Esophagus (tissue), 2 donors: ENCODE measurements around the gene GNGT1. TPM values are rescaled to one million over a fixed set of nuclear protein-coding genes. Genes with fewer than 3 reads are reported as not detected.
"Not testable (repeated sequence)": the region's sequence is repeated elsewhere in the genome, so short reads cannot be mapped to it uniquely, and the experiment has no call there.

Experiments
- H3K27ac ChIP-seq, 2 donors: one replicate each; pipeline ENCODE4 v1.5.1; 2013; ENCODE audit warnings: low read depth in 2 of 2, mild to moderate bottlenecking in 2 of 2, inconsistent platforms in 1 of 2, low read length in 1 of 2, moderate library complexity in 1 of 2
- H3K27me3 ChIP-seq, 2 donors: one replicate each; pipeline ENCODE4 v1.6.1; 2013; ENCODE audit warnings: low read length in 2 of 2, control low read depth in 1 of 2, mild to moderate bottlenecking in 1 of 2; ENCODE audit not compliant: insufficient read depth in 2 of 2, control insufficient read depth in 1 of 2
- H3K36me3 ChIP-seq, 2 donors: one replicate each; pipeline ENCODE4 v1.6.1; 2013; ENCODE audit warnings: low read length in 1 of 2; ENCODE audit not compliant: control insufficient read depth in 2 of 2, insufficient read depth in 2 of 2
- H3K4me1 ChIP-seq, 2 donors: one replicate each; pipeline ENCODE4 v1.6.1; 2013; ENCODE audit warnings: low read length in 1 of 2; ENCODE audit not compliant: control insufficient read depth in 2 of 2, insufficient read depth in 2 of 2
- H3K4me3 ChIP-seq, 2 donors: one replicate each; pipeline ENCODE4 v1.5.1; 2013; ENCODE audit warnings: low read length in 2 of 2, mild to moderate bottlenecking in 2 of 2, low read depth in 1 of 2, moderate library complexity in 1 of 2
- H3K9me3 ChIP-seq, 2 donors: one replicate each; pipeline ENCODE4 v1.6.1; 2013; ENCODE audit warnings: mild to moderate bottlenecking in 2 of 2, low read depth in 1 of 2, low read length in 1 of 2, moderate library complexity in 1 of 2; ENCODE audit not compliant: control insufficient read depth in 2 of 2, insufficient read depth in 1 of 2
- WGBS, 2 donors: extraction: QIAGEN DNeasy Blood & Tissue Kit; methylation state at CpG; one replicate each; pipeline ENCODE4 v1.1.7; 2013; 5-methylcytosine and 5-hydroxymethylcytosine counted together
- polyA plus RNA-seq, 2 donors: library from polyadenylated mRNA; stranded (reverse); fragments of 200-250 nt; gene quantifications; one replicate each; pipeline ENCODE4 v1.2.3, GENCODE V29; 2013
- donor health status: healthy with polysubstance abuse.
- donor health status: Bipolar disorder and iron deficiency.

The GNGT1 gene
- polyA plus RNA-seq, 2 donors, result not detected

DNA sequence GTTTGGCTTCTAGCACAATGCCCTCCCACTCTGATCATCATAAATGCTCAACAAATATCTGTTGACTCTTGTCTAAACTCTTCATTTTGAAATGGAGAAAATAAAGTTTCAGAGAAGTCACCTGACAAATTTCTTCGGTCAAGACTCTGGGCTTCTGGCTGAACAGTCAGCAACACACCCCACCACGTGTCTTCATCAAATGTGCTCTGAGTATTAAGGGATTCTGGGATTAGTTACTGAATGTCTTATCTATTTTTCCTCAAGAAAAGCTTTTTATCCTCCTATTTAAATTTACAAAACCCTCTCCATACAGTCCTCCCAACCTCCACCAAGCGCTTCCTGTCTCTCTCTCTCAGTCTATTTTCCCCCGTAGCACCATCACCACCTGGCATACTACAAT, 9.9 kb downstream of the GNGT1 start:
- not testable (repeated sequence) for H3K9me3 ChIP-seq, H3K4me1 ChIP-seq, H3K27ac ChIP-seq, H3K36me3 ChIP-seq, H3K4me3 ChIP-seq, H3K27me3 ChIP-seq
- 70 to 75% methylated on average over 4 of the region's 4 CpGs for WGBS, 2 donors

DNA sequence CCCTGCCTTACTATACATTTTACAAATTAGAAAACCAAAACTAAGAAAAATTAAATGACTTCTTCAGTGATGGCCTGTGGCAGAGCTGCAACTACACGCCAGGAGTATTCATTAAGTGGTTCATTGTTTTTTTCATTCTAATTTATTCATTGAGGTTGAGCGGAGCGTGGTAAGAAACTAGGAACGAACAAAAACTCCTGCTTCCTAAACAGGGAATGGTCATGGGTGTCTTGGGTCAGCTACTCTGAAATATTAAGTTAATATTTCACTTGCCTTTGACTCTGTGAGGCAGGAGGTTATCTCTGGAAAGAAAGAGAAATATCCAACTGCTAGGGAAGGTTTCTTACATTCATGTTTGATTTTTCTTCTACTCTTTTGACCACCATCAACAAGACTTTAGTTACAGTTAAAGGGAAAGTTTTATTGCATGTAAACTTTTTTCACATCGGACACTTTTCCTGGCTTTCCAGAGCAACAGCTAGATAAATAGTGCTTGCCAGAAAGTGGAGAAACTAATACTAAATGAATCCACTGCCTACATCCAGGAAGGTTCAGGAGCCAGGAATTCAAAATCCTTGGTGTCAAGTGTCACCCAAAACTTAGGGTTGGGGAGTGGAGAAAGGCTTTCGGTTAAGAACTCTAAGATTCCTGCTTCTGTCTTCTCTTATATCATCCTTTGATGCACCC, 14.3 kb downstream of the GNGT1 start:
- Histone ChIP-seq H3K27ac (peak overlapping the region in 1 of 2 donors; percentile 55), H3K9me3 (no peaks in the 10 kb centered on the region), H3K4me1 (peaks cover 0 to 4% of the 10 kb centered on the region in 2 donors), H3K36me3 (no peaks in the 10 kb centered on the region), H3K27me3 (no peaks in the 10 kb centered on the region), H3K4me3 (no peak overlapping the region)
- WGBS, 2 donors, result 69 to 73% methylated on average over 6 of the region's 6 CpGs

DNA sequence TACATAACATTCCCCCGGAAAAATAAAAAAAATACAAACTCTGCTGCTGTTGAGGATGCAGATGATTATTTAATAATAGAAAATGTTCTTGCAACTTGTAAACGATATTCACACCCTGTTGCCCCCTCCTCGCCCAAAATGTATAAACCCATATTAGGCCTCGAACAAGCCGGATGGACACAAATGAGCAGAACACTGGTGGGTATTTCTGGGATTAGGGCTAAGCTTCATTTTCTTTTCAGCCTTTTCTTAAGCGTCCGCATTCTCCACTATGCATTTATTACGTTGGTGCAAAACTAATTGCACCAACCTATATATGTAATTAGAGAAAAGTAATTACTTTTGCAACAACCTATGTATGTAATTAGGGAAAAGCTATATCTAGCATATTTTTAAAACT, 14.8 kb downstream of the GNGT1 start:
- Histone ChIP-seq H3K4me3 (peak overlapping the region in 1 of 2 donors; percentile 55), H3K4me1 (peaks cover 0 to 4% of the 10 kb centered on the region in 2 donors), H3K9me3 (no peaks in the 10 kb centered on the region), H3K36me3 (no peaks in the 10 kb centered on the region), H3K27me3 (no peaks in the 10 kb centered on the region), H3K27ac (peak overlapping the region in 1 of 2 donors; percentile 34)
- 55 to 60% methylated on average over 8 of the region's 8 CpGs for WGBS, 2 donors

DNA sequence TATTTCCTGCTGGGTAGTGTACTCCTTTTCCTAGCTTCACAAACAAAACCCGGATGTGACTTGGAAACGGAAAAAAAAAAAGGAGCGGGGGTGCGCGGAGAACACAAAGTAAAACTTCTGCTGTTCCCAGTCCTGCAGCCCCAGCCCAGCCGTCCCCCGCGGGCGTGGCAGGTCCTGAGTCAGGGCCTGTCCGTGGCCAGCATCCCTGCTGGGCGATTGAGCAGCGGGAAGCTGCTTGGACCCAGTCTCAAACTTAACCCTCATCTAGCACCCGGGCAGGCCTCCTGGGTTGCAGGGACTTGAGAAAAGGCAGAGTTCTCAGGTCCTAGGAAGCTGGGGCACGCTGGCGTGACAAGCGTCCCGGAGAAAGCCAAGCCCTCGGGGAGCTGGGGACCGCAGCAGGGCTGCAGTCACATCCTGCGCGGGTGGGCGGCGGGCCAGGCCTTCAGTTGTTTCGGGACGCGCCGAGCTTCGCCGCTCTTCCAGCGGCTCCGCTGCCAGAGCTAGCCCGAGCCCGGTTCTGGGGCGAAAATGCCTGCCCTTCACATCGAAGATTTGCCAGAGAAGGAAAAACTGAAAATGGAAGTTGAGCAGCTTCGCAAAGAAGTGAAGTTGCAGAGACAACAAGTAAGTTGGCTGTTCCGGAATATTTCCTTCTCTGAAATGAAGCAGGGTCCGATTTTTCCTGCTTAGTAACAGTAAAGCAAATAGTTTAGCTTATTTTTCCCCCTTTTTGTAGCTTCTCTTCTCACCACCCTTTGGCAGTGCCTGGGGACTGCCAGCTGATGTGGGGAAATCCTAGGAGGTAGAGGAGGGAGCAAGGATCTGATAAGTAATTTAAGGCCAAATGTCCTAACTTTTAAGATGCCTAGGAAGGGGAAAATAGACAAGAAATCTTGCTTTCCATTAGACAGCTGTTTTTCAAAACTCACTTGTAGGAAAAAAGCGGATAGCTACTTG, 15.5 kb downstream of the GNGT1 start, which contains the start of gene GNG11:
GNG11 (plus strand) TSS at position 129 of the 960 bp plus-strand sequence; CDS start at position 532, 403 bp downstream.
- 2 to 4% methylated on average over 39 of the region's 39 CpGs for WGBS, 2 donors
- Histone ChIP-seq H3K27ac (peak within 1 kb of the TSS; percentile 86 to 91), H3K4me3 (peak within 1 kb of the TSS; percentile 47 to 55)

DNA sequence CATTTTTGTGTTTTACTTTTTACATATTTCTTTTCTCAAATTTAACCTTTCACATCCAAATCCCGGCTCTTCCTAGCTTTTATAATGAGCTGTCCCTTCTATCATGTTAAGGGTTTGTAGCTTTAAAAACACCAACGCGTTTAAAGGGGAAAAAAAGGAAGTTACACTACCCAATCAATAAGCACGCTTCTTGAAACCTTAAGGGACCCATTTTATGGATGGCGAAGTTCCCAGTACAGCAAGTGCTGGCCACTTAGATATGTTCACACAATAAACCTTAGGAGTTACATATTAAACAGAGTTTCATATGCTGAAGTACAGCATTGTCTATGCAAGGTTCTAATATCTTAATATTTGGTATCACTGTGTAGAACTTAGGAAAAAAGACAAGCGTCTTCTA, 16.9 kb downstream of the GNGT1 start:
- peak overlapping the region in 1 of 2 donors; percentile 38 for H3K4me3 ChIP-seq
- WGBS, 2 donors, result 54 to 58% methylated on average over 6 of the region's 6 CpGs
- H3K4me1 ChIP-seq, result peaks cover 0 to 4% of the 10 kb centered on the region in 2 donors
- H3K36me3 ChIP-seq, result no peaks in the 10 kb centered on the region
- H3K27ac ChIP-seq, result no peak overlapping the region
- no peaks in the 10 kb centered on the region for H3K27me3 ChIP-seq
- no peaks in the 10 kb centered on the region for H3K9me3 ChIP-seq

More for the DNA sequence above, 15.5 kb downstream of the GNGT1 start, which contains the start of gene GNG11:
- H3K27me3 ChIP-seq, result no peaks in the 10 kb centered on the region
- H3K9me3 ChIP-seq, result no peaks in the 10 kb centered on the region
- peaks cover 0 to 4% of the 10 kb centered on the region in 2 donors for H3K4me1 ChIP-seq
- no peaks in the 10 kb centered on the region for H3K36me3 ChIP-seq

DNA sequence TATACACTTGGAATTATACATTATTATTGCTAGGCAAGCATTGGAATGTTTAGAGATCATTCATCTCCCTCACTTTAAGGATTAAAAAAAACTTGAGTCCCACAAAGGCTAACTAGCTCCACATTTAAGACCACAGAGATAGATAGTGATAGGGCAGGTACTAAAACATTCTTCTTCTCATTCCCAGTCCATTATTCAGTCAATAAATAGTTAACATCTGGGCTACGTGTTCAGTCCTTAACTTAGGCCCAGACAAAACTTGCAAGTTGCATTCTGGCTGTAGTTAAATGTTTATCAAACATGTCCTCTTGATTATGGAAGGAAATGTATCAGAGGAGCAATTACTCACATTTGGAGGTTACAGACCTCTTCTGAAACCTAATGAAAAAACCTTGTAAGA, 17.6 kb downstream of the GNGT1 start:
- Histone ChIP-seq H3K9me3 (no peaks in the 10 kb centered on the region), H3K27ac (no peak overlapping the region), H3K4me1 (peaks cover 0 to 4% of the 10 kb centered on the region in 2 donors), H3K36me3 (no peaks in the 10 kb centered on the region), H3K27me3 (no peaks in the 10 kb centered on the region), H3K4me3 (peak overlapping the region in 1 of 2 donors; percentile 38)
- 36 to 38% methylated on average over 1 of the region's 1 CpG for WGBS, 2 donors

DNA sequence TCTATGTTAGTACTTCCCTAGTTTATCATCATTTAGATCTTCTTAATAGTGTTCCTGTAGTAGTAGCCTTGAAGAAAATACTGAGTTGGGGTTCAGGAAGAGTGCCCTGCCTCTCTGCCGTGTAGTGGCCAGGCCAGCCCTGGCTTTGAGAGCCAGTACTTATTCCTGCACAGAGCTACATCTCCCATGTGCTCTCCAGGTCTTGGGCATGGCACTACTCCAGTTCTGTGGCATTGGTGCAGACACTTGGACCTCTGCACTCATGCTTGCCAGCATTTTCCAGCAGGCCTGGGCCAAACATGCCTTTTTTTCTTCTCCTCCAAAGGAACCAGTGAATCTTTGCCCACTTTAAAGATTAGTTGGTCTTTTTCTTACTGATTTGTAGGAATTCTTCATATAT, 20.4 kb downstream of the GNGT1 start:
- no peak overlapping the region for H3K4me3 ChIP-seq
- peaks cover 0 to 2% of the 10 kb centered on the region in 2 donors for H3K4me1 ChIP-seq
- no peaks in the 10 kb centered on the region for H3K36me3 ChIP-seq
- H3K9me3 ChIP-seq, result no peaks in the 10 kb centered on the region
- 67 to 74% methylated on average over 1 of the region's 1 CpG for WGBS, 2 donors
- H3K27ac ChIP-seq, result peak overlapping the region in 1 of 2 donors; percentile 3
- no peaks in the 10 kb centered on the region for H3K27me3 ChIP-seq

DNA sequence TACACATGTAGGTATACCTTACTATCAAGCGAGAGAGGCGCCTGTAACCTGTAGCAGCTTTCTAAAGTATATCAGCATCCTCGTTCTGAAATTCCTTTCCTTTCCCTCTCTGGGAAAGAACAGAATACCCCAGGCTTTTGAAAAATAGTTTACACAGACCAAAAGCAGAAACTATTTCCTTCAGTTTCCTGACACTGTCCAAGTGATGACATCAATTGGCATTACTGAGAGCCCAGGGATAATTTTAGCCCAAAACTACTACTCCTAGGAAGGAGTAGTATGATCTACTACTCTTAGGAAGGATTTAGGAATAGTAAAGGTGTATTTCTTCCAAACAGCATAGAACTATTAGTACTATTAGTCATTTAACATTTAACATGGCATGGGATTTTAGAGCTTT, 21.2 kb downstream of the GNGT1 start:
- no peaks in the 10 kb centered on the region for H3K9me3 ChIP-seq
- WGBS, 2 donors, result 75 to 81% methylated on average over 3 of the region's 3 CpGs
- H3K36me3 ChIP-seq, result no peaks in the 10 kb centered on the region
- H3K27me3 ChIP-seq, result no peaks in the 10 kb centered on the region
- H3K27ac ChIP-seq, result no peak overlapping the region
- no peaks in the 10 kb centered on the region for H3K4me1 ChIP-seq
- H3K4me3 ChIP-seq, result no peak overlapping the region

DNA sequence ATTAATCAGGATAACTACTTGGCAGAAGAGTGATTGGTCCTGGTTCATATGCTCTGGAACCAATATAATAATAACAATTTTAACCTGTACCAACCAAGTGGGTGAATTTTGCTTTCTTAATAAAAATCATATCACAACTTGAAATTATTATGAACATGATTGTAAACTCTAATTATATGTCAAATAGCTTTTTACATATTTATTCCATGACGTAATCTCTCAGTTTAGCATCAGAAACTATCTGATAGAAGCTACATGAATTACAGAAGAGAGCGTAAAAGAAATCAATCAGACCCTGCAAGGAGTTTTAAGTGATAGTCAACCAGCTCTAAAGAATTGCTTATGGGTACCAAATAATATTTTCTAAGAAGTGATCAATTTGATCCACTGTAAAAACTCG, 25.3 kb downstream of the GNGT1 start:
- H3K27me3 ChIP-seq, result no peaks in the 10 kb centered on the region
- no peak overlapping the region for H3K4me3 ChIP-seq
- no peak overlapping the region for H3K27ac ChIP-seq
- H3K4me1 ChIP-seq, result no peaks in the 10 kb centered on the region
- no peaks in the 10 kb centered on the region for H3K9me3 ChIP-seq
- WGBS, 2 donors, result 67 to 71% methylated on average over 3 of the region's 3 CpGs
- no peaks in the 10 kb centered on the region for H3K36me3 ChIP-seq
